Activated CD4-positive, alpha-beta T cell treated with anti-CD3 and anti-CD28 coated beads, Interleukin-2, amount 10 ng/mL, durations not matched to agents 24 days and 14 days (primary cell): ENCODE data around the gene HADH. TPM values are rescaled to one million over a fixed set of nuclear protein-coding genes. Genes with fewer than 3 reads are reported as not detected.

Experiments
- DNase-seq: peaks from one replicate; pipeline ENCODE4 v3.0.0; 2022
- H3K27ac Mint-ChIP-seq: one replicate; pipeline ENCODE4 v1.8.0; 2022; ENCODE audit warnings: mild to moderate bottlenecking, mixed read lengths
- H3K27me3 Mint-ChIP-seq: one replicate; pipeline ENCODE4 v1.8.0; 2022; ENCODE audit warnings: mixed read lengths
- H3K36me3 Mint-ChIP-seq: one replicate; pipeline ENCODE4 v1.8.0; 2022; ENCODE audit warnings: low read depth, mild to moderate bottlenecking, mixed read lengths
- H3K4me1 Mint-ChIP-seq: one replicate; pipeline ENCODE4 v1.8.0; 2021; ENCODE audit warnings: mixed read lengths
- H3K4me3 Mint-ChIP-seq: one replicate; pipeline ENCODE4 v1.8.0; 2022; ENCODE audit warnings: mild to moderate bottlenecking, moderate library complexity, mixed read lengths
- H3K9me3 Mint-ChIP-seq: one replicate; pipeline ENCODE4 v1.8.0; 2021; ENCODE audit warnings: mixed read lengths
- intact Hi-C: fragments of 100-400 bp; cut with micrococcal nuclease; formaldehyde crosslinking; loops from one replicate; pipeline ENCODE4 v1.15.1; 2023
- total RNA-seq: library from RNA; stranded (reverse); gene quantifications from 2 replicates; pipeline ENCODE4 v1.2.3, GENCODE V29; 2022

The HADH gene
- total RNA-seq, 1 donor from 2014 or later: 37.2 TPM

DNA sequence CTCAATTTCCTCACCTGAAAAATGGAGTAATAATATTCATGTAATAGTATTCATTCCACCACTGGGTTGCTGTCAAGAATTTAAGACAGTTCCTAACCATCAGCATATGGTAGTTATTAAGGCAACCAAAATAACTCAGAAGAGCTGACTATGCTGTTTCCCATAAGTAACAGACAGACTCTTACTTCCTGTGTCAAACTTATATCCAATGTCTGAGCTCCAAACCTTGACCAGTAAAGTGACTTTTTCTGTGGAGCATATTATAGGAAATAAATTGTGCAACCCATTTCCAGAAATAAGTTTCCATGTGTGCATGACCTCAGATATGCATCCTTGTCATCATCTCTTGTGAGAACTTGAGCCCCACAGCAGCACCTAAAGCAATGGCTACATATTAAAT is 78.8 kb downstream of the HADH start:
- H3K4me1 Mint-ChIP-seq: peaks cover 57% of the 10 kb centered on the region
- intact Hi-C loops: no loop called here
- H3K36me3 Mint-ChIP-seq: peaks cover 59% of the 10 kb centered on the region
- H3K27ac Mint-ChIP-seq: no peak overlapping the region
- H3K9me3 Mint-ChIP-seq: no peaks in the 10 kb centered on the region
- H3K27me3 Mint-ChIP-seq: no peaks in the 10 kb centered on the region
- H3K4me3 Mint-ChIP-seq: no peak overlapping the region
- DNase-seq: peak; percentile 40

DNA sequence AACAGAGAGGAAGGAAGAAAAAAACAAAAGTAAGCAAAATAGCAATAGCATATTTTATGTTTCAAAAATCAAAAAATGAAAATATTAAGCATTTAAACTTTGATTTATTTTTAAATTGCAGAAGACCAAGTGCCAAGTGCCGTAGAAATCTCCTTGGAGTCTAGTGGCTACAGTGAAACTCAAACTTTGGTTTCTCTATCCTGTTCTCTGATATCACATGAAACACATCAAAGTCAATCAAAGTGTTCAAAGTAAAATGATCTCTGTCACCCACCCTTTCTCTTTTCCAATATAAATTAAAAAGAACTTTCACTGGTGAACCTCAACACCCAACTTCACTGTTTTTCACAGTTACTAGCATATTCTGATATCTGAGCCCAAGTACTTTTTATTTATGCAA is 81.1 kb downstream of the HADH start:
- intact Hi-C loops: loop anchor here (2.0 kb wide), 1 partner anchor 38 kb away; no protein-coding TSS in a partner anchor
- peak; percentile 56 for DNase-seq
- H3K9me3 Mint-ChIP-seq: no peaks in the 10 kb centered on the region
- H3K36me3 Mint-ChIP-seq: peaks cover 66% of the 10 kb centered on the region
- H3K27me3 Mint-ChIP-seq: no peaks in the 10 kb centered on the region
- H3K27ac Mint-ChIP-seq: peak overlapping the region; percentile 41
- peaks cover 63% of the 10 kb centered on the region for H3K4me1 Mint-ChIP-seq
- peak overlapping the region; percentile 3 for H3K4me3 Mint-ChIP-seq

DNA sequence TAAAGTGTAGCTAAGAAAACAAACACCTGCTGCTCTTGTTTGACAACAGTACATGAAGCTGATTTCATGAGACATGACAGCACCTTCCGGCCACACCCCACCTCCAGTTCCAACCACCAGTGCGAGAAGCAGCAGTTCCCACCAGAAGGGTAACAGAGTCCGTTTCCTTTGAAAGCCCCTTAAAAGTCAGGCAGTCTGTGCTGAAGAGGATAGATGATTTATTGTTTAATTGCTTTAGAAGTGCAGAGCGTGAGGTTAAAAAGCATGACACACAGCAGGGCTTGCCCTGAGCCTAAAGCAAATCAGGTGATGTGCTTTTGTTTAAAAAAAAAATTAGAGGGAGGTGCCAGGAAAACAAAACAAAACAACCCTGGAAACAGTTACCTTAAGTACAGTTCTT is 82.6 kb downstream of the HADH start:
- Mint-ChIP-seq H3K4me3 (peak overlapping the region; percentile 68), H3K27ac (peak overlapping the region; percentile 71), H3K27me3 (no peaks in the 10 kb centered on the region), H3K4me1 (peaks cover 59% of the 10 kb centered on the region), H3K9me3 (no peaks in the 10 kb centered on the region), H3K36me3 (peaks cover 63% of the 10 kb centered on the region)
- DNase-seq: peak; percentile 90
- intact Hi-C loops: no loop called here

DNA sequence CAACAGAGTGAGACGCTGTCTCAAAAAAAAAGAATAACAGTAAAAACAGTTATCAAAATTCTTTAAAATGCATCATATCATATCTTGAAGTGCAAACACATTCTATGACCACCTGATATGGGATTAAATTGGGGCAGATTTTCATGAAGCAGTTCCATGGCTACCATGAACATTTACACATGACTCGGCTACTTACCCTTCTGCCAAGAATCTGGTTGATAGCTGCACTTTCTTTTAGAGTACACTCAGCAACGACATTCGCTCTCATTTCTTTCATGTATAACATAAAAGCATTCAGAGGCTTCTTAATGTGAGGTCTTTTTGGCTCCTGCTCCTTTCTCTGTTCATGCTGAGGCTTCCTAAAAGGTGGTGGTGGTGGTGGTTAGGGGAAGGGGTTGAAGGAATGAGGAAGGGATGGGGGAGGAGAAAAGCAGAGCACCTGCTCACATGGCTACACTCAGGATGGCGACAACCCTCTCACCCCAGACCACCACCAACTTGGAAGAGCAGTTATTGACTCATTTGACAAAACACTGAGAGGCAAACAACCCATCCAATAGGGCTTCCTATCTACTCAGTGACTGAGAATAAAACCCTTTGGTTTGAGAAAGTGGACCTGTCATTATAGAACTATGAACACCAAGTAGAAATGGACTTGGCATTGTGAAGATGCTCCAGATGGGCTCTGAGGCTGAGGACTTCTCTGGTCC is 88.5 kb downstream of the HADH start:
- peaks cover 51% of the 10 kb centered on the region for H3K4me1 Mint-ChIP-seq
- intact Hi-C loops: loop anchor here (2.0 kb wide), 2 partner anchors 17 to 23 kb away; no protein-coding TSS in a partner anchor
- H3K9me3 Mint-ChIP-seq: no peaks in the 10 kb centered on the region
- peaks cover 71% of the 10 kb centered on the region for H3K36me3 Mint-ChIP-seq
- H3K4me3 Mint-ChIP-seq: no peak overlapping the region
- DNase-seq: peak; percentile 57
- no peaks in the 10 kb centered on the region for H3K27me3 Mint-ChIP-seq
- peak overlapping the region; percentile 88 for H3K27ac Mint-ChIP-seq

DNA sequence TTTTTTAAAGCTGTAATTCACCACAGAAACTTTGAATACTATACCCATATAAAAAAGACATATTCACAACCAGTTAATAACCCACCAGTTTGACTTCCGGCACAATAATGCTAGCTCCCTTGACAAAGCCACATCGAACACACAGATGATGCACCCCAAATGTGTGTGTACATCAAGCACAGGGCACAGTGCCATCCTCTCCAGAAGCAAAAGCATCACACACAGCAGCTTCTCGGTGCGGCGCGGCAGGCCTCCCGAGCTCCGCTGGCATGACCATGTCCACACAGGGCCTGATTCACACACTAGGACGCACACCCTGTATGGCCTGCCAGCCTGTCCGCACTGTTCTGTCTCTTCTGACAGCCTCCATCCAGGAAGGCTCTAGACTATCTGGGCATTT is 91.1 kb downstream of the HADH start:
- Mint-ChIP-seq H3K36me3 (peaks cover 61% of the 10 kb centered on the region), H3K4me1 (peaks cover 41% of the 10 kb centered on the region)
- peak; percentile 76 for DNase-seq

DNA sequence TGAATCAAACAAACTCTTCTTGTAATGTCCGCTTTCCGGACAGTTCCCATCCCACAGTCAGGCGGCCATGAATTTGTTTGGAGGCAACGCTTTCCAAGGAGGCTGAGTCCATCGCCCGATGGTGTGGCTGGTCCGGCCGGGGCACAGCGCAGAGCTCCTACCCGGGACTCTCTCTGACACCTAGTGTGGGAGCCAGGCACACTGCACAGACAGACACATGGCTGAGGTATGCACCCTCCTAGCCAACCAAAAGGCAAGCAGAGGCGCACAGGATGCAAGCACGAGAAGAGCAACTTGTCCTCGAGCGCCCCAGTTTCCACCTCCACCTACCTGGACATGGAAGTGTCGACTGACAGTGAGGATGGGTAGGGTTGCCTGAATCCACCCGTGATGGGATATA is 91.6 kb downstream of the HADH start:
- Mint-ChIP-seq H3K36me3 (peaks cover 60% of the 10 kb centered on the region), H3K27me3 (no peaks in the 10 kb centered on the region), H3K9me3 (no peaks in the 10 kb centered on the region), H3K4me1 (peaks cover 42% of the 10 kb centered on the region), H3K27ac (peak overlapping the region; percentile 78), H3K4me3 (peak overlapping the region; percentile 74)
- peak; percentile 74 for DNase-seq
- intact Hi-C loops: loop anchor here (1.0 kb wide), 1 partner anchor 10 kb away; no protein-coding TSS in a partner anchor

More for the DNA sequence above, 91.1 kb downstream of the HADH start:
- no peaks in the 10 kb centered on the region for H3K27me3 Mint-ChIP-seq
- peak overlapping the region; percentile 78 for H3K27ac Mint-ChIP-seq
- intact Hi-C loops: loop anchor here (1.0 kb wide), 1 partner anchor 11 kb away; no protein-coding TSS in a partner anchor
- H3K9me3 Mint-ChIP-seq: no peaks in the 10 kb centered on the region
- H3K4me3 Mint-ChIP-seq: peak overlapping the region; percentile 74

Other genes with a start within 250 kb of the HADH start
- gene SGMS2, start 165.0 kb upstream of the HADH start, total RNA-seq: 0.72 and 0.80 TPM in 2 replicates
- 0.90 and 0.96 TPM in 2 replicates for gene CYP2U1, start 58.3 kb upstream of the HADH start, total RNA-seq
- 131 and 141 TPM in 2 replicates for gene LEF1, start 179.0 kb downstream of the HADH start, total RNA-seq